ENCODE measurements around the gene REV3L. TPM values are rescaled to one million over a fixed set of nuclear protein-coding genes. Genes with fewer than 3 reads are reported as not detected.

REV3L gene
- total RNA-seq, 1 experiment from 2014 or later: 12.8 TPM

DNA sequence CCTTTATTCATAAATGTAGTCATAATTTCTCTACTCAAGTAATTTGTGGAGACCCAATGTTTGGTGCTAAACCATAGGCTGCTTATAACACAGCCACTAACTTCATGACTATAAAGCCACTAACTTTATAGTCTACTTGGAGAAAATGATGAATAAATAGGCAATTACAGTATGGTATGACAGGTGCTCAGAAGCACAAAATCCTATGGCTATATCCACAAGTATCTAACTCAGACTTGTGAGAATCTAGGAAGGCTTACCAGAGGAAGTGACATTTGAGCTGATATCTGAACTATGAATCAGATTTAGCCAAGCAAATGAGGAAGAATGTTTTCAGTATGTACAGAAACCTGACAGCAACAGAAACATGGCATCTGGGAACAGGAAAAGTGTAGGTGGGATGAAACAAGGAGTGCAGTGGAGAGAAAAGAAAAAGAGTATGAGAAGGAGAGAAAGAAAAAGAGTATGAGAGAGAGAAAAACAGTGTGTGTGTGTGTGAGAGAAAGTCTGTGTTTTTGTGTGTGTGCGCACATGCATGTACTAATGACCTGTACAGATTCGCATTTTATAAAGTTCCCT, 59.9 kb downstream of the REV3L start:
- CTCF ChIA-PET: no interaction called here
- DNase-seq (ENCODE audit: low read depth, low spot score) (no peak), ATAC-seq (no peak)
- Histone ChIP-seq H3K79me2 (ENCODE audit: insufficient read depth, low read length) (peaks cover 77% of the 10 kb centered on the region), H4K20me1 (ENCODE audit: insufficient read depth) (no peaks in the 10 kb centered on the region; the same call in 1 of the 2 replicates), H3K9ac (ENCODE audit: low read length) (no peak overlapping the region), H3K27ac (ENCODE audit: low read depth, low read length) (no peak overlapping the region), H3K4me3 (replicated peaks in 1 of 2; ENCODE audit: low read depth in 1 of 2, low read length in 2 of 2) (no peak overlapping the region), H3K9me2 (ENCODE audit: insufficient read depth) (no peaks in the 10 kb centered on the region), H2AFZ (ENCODE audit: low read depth, low read length, poor library complexity, severe bottlenecking) (no peak overlapping the region), H3K4me1 (ENCODE audit: control insufficient read depth in 1 of 2, insufficient read depth in 2 of 2, low read length in 2 of 2) (peaks cover 2 to 23% of the 10 kb centered on the region in 2 experiments; a peak in 1 of 4 replicates), H3K36me3 (ENCODE audit: control insufficient read depth in 1 of 2, insufficient read depth in 2 of 2, low read length in 2 of 2) (no peaks in the 10 kb centered on the region), H3K27me3 (ENCODE audit: insufficient read depth, low read length) (no peaks in the 10 kb centered on the region), H3K9me3 (ENCODE audit: control insufficient read depth in 1 of 2, insufficient read depth in 1 of 2, low read depth in 1 of 2, low read length in 2 of 2) (peaks cover 0 to 5% of the 10 kb centered on the region in 2 experiments; a peak in 2 of 4 replicates), H3K4me2 (ENCODE audit: low read length) (peak overlapping the region; percentile 21; the same call in 1 of the 2 replicates)
- no TSS peak for BruUV-seq (replicated peaks)
- RAD21 ChIA-PET (ENCODE audit: low non-redundant PET in 1 of 2, low total read pairs in 2 of 2, uncharacterized antibody in 2 of 2, unreplicated experiment in 2 of 2): no interaction called here
- intact Hi-C loops (cut with micrococcal nuclease): no loop called here
- POLR2A ChIA-PET: no interaction called here
- TF ChIP-seq SIN3A (IDR thresholded peaks at IDR 0.05; ENCODE audit: low read depth): no peak
- no peak for TF ChIP-seq YY1 (IDR thresholded peaks at IDR 0.05; ENCODE audit: extremely low read depth, insufficient replicate concordance, low read depth, low read length)
- TF ChIP-seq CEBPB (IDR thresholded peaks at IDR 0.05; ENCODE audit: low read depth): no peak
- TF ChIP-seq, protein P1, sequence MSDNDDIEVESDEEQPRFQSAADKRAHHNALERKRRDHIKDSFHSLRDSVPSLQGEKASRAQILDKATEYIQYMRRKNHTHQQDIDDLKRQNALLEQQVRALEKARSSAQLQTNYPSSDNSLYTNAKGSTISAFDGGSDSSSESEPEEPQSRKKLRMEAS (IDR thresholded peaks at IDR 0.05): no peak
- TF ChIP-seq JUND (IDR thresholded peaks at IDR 0.05): no peak
- TF ChIP-seq, protein P2, sequence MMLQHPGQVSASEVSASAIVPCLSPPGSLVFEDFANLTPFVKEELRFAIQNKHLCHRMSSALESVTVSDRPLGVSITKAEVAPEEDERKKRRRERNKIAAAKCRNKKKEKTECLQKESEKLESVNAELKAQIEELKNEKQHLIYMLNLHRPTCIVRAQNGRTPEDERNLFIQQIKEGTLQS (IDR thresholded peaks at IDR 0.05): no peak
- no peak for TF ChIP-seq ZFX (IDR thresholded peaks at IDR 0.05)
- TF ChIP-seq CBX3 (IDR thresholded peaks at IDR 0.05; ENCODE audit: low read depth): no peak
- TF ChIP-seq POLR2AphosphoS5 (IDR thresholded peaks at IDR 0.05; ENCODE audit: low read depth, low read length): no peak
- no peak for TF ChIP-seq TCF7L2 (IDR thresholded peaks at IDR 0.05; ENCODE audit: borderline replicate concordance, extremely low read depth, insufficient read depth, insufficient read length)
